Esophagus squamous epithelium (tissue), 4 donors: ENCODE results near the gene SNAP91.

ENCODE experiments used
- POLR2A ChIP-seq, 4 donors: fragments of 450-650 bp; IDR thresholded peaks; one replicate each; pipeline ENCODE4 v1.6.1; 2017; ENCODE audit warnings: antibody characterized with exemption in 4 of 4, mild to moderate bottlenecking in 4 of 4, moderate library complexity in 3 of 4
- TF ChIP-seq, protein P1 (sequence below), 6 experiments: fragments of 450-650 bp in 4 of 6; fragments of 200-600 bp in 2 of 6; sonication (generic) in 2 of 6; IDR thresholded peaks; one replicate each; pipeline ENCODE4 v1.5.1; 2016 to 2019; ENCODE audit warnings: antibody characterized with exemption in 6 of 6, mild to moderate bottlenecking in 4 of 6, moderate library complexity in 4 of 6

GRCh38 chr6:83609248-83609647 is 99.7 kb downstream of the SNAP91 start:
- TF ChIP-seq, protein P1, sequence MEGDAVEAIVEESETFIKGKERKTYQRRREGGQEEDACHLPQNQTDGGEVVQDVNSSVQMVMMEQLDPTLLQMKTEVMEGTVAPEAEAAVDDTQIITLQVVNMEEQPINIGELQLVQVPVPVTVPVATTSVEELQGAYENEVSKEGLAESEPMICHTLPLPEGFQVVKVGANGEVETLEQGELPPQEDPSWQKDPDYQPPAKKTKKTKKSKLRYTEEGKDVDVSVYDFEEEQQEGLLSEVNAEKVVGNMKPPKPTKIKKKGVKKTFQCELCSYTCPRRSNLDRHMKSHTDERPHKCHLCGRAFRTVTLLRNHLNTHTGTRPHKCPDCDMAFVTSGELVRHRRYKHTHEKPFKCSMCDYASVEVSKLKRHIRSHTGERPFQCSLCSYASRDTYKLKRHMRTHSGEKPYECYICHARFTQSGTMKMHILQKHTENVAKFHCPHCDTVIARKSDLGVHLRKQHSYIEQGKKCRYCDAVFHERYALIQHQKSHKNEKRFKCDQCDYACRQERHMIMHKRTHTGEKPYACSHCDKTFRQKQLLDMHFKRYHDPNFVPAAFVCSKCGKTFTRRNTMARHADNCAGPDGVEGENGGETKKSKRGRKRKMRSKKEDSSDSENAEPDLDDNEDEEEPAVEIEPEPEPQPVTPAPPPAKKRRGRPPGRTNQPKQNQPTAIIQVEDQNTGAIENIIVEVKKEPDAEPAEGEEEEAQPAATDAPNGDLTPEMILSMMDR (IDR thresholded peaks at IDR 0.05): no peak
- TF ChIP-seq POLR2A (IDR thresholded peaks at IDR 0.05): no peak
